ENCODE results near the gene PDE7B. TPM values are rescaled to one million over a fixed set of nuclear protein-coding genes. Genes with fewer than 3 reads are reported as not detected.

Gene PDE7B
- total and polyA plus RNA-seq, 2 of the 13 experiments (the other 11 are each of a cell fraction or from before 2014, with no cell fraction given), result not detected

DNA sequence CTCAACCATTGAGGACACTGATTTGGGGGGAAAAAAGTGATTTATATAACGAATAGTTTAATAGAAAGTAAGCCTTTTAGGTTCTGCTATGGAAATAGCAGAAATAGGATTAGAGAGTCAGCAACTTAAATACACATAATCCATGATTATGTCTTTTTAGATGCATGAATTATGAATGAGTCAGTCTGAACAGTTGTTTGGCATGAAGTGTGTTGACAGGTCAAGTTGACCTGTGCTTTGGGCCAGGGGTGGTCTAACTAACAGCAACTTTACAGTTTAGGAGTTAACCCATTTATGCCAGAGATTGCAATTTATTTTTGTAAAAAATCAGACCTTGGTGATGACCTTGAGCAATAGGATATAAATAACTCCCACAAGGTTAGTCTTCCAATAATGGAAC, 207.4 kb downstream of the PDE7B start (continued):
- no peak for TF ChIP-seq HES4 (CRISPR knock-in tag; IDR thresholded peaks at IDR 0.05; ENCODE audit: borderline replicate concordance)
- no peak for TF ChIP-seq ZBTB44 (CRISPR knock-in tag; IDR thresholded peaks at IDR 0.05)
- TF ChIP-seq, protein P1, sequence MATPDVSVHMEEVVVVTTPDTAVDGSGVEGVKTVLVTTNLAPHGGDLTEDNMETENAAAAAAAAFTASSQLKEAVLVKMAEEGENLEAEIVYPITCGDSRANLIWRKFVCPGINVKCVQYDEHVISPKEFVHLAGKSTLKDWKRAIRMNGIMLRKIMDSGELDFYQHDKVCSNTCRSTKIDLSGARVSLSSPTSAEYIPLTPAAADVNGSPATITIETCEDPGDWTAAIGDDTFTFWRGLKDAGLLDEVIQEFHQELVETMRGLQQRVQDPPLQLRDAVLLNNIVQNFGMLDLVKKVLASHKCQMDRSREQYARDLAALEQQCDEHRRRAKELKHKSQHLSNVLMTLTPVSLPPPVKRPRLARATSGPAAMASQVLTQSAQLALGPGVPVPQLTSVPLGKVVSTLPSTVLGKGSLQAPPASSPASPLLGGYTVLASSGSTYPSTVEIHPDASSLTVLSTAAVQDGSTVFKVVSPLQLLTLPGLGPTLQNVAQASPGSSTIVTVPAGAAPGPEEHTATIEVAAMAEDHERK (CRISPR knock-in tag; IDR thresholded peaks at IDR 0.05; ENCODE audit: low read depth), result no peak
- TF ChIP-seq, protein P2, sequence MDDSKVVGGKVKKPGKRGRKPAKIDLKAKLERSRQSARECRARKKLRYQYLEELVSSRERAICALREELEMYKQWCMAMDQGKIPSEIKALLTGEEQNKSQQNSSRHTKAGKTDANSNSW (CRISPR knock-in tag; IDR thresholded peaks at IDR 0.05; ENCODE audit: borderline replicate concordance), result no peak
- no peak for TF ChIP-seq ZNF264 (CRISPR knock-in tag; IDR thresholded peaks at IDR 0.05)
- TF ChIP-seq ZNF670 (CRISPR knock-in tag; IDR thresholded peaks at IDR 0.05; ENCODE audit: borderline replicate concordance), result no peak

DNA sequence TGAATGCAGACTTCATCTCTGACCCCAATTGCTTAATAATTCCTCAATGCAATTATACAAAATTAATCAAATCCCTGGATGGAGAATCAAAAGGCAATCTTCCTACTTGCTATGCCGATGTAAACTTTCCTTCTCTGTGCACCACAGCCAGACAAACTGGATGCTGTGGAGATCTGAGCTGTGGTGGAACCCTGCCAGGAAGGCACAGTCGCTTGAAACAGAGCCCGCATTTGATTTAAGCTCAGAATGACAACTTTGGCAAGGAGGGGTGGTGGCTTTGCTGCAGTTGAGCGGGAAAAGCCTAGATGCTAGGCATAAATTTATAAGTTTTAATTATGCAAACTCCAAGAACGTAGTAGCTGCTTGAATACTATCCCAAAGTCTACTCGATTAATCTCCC, 207.8 kb downstream of the PDE7B start:
- CTCF ChIA-PET (ENCODE audit: low intra/inter-chr PET ratio, low total read pairs), result no interaction called here
- Histone ChIP-seq H4K20me1 (ENCODE audit: insufficient read depth, low read length) (no peaks in the 10 kb centered on the region), H3K27me3 (ENCODE audit: control insufficient read depth in 1 of 2, insufficient read depth in 2 of 2, low read length in 2 of 2) (no peaks in the 10 kb centered on the region), H3K4me1 (ENCODE audit: insufficient read depth, low read length) (no peaks in the 10 kb centered on the region), H3K36me3 (replicated peaks in 1 of 2; ENCODE audit: control insufficient read depth in 1 of 2, insufficient read depth in 2 of 2, low read length in 2 of 2) (no peaks in the 10 kb centered on the region), H3K27ac (ENCODE audit: extremely low read length, insufficient read depth, low read length) (no peak overlapping the region), H3K9ac (ENCODE audit: insufficient read depth, low read depth, low read length) (no peak overlapping the region), H2AFZ (ENCODE audit: low read length) (no peak overlapping the region), H3K4me2 (ENCODE audit: low read depth, low read length) (no peak overlapping the region), H3K79me2 (ENCODE audit: insufficient read depth, low read length) (no peaks in the 10 kb centered on the region), H3K4me3 (replicated peaks in 1 of 3; ENCODE audit: insufficient read depth in 1 of 3, low read depth in 2 of 3, low read length in 3 of 3) (no peak overlapping the region), H3K9me3 (ENCODE audit: low read length) (no peaks in the 10 kb centered on the region)
- POLR2A ChIA-PET, result no interaction called here
- intact Hi-C loops (cut with micrococcal nuclease; ENCODE audit: unreplicated experiment), result no loop called here
- FAIRE-seq, result no peak
- no peak for ATAC-seq
- WGBS (ENCODE audit: low lambda C conversion rate), result 1% methylated on average over 6 of the region's 6 CpGs
- no peak for DNase-seq (ENCODE audit: low spot score)
- in situ Hi-C loops (cut with HindIII; ENCODE audit: extremely low pct_ligation_motif_present, low pct_unique_long_range_greater_than_20kb), result no loop called here
- BruUV-seq (replicated peaks), result no TSS peak
- no peak for TF ChIP-seq YEATS2 (CRISPR knock-in tag; IDR thresholded peaks at IDR 0.05; ENCODE audit: borderline replicate concordance)
- TF ChIP-seq, protein P3, sequence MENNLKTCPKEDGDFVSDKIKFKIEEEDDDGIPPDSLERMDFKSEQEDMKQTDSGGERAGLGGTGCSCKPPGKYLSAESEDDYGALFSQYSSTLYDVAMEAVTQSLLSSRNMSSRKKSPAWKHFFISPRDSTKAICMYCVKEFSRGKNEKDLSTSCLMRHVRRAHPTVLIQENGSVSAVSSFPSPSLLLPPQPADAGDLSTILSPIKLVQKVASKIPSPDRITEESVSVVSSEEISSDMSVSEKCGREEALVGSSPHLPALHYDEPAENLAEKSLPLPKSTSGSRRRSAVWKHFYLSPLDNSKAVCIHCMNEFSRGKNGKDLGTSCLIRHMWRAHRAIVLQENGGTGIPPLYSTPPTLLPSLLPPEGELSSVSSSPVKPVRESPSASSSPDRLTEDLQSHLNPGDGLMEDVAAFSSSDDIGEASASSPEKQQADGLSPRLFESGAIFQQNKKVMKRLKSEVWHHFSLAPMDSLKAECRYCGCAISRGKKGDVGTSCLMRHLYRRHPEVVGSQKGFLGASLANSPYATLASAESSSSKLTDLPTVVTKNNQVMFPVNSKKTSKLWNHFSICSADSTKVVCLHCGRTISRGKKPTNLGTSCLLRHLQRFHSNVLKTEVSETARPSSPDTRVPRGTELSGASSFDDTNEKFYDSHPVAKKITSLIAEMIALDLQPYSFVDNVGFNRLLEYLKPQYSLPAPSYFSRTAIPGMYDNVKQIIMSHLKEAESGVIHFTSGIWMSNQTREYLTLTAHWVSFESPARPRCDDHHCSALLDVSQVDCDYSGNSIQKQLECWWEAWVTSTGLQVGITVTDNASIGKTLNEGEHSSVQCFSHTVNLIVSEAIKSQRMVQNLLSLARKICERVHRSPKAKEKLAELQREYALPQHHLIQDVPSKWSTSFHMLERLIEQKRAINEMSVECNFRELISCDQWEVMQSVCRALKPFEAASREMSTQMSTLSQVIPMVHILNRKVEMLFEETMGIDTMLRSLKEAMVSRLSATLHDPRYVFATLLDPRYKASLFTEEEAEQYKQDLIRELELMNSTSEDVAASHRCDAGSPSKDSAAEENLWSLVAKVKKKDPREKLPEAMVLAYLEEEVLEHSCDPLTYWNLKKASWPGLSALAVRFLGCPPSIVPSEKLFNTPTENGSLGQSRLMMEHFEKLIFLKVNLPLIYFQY (CRISPR knock-in tag; IDR thresholded peaks at IDR 0.05; ENCODE audit: borderline replicate concordance), result no peak
- no peak for TF ChIP-seq KLF16 (CRISPR knock-in tag; IDR thresholded peaks at IDR 0.05)
- TF ChIP-seq YY1 (IDR thresholded peaks at IDR 0.05; ENCODE audit: insufficient read depth, insufficient replicate concordance, low read depth, low read length), result no peak
- no peak for TF ChIP-seq TAF15 (IDR thresholded peaks at IDR 0.05; ENCODE audit: low read depth, low read length, poor library complexity, severe bottlenecking)
- TF ChIP-seq, protein P4, sequence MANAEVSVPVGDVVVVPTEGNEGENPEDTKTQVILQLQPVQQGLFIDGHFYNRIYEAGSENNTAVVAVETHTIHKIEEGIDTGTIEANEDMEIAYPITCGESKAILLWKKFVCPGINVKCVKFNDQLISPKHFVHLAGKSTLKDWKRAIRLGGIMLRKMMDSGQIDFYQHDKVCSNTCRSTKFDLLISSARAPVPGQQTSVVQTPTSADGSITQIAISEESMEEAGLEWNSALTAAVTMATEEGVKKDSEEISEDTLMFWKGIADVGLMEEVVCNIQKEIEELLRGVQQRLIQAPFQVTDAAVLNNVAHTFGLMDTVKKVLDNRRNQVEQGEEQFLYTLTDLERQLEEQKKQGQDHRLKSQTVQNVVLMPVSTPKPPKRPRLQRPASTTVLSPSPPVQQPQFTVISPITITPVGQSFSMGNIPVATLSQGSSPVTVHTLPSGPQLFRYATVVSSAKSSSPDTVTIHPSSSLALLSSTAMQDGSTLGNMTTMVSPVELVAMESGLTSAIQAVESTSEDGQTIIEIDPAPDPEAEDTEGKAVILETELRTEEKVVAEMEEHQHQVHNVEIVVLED (CRISPR knock-in tag; IDR thresholded peaks at IDR 0.05; ENCODE audit: borderline replicate concordance), result no peak
